NCI-H345 treated with DMSO at 0.1 percent for 48 hours (cell line): ENCODE measurements around the gene PRR14L.

Experiments
- DNase-seq: peaks from one replicate; lab custom pipeline; 2025; ENCODE audit not compliant: unreplicated experiment; lab: John Stamatoyannopoulos, UW

PRR14L gene

DNA sequence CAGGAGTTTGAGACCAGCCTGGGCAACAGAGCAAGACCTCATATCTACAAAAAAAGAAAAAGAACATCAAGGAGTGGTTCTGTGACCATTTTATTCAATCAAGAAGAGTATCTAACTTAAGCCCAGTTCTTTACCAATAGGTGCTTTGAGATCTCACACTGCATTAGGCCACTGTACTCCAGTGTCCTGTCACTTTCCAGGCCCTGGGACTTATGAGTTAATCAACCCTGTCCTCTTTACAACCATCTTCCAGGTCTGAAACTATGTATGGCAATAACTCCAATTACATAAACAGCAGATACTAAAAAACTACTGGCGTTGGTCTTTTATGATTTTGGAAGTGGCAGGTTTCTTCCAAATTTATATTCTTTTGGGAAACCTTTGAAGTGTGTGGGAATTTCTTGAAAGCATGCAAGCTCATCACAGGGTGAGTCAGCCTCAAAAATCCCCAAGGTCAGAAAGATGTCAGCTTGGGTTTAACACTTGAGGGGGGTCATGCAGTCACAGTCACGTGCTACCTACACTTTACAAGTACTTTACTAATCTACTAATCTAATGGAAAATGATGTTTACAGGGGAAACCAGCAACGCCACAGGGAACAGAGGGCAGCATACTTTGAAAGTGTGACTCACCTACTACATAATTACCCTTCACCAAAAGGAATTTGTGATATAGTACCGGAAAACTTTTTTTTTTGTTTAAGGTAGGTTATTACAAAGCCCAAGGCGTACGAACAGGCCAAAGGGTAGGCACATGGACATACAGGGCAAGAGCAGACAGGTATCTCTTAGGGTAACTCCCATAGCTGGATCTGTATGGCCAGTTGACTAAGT is 103.5 kb downstream of the PRR14L start:
- DNase-seq = no peak

DNA sequence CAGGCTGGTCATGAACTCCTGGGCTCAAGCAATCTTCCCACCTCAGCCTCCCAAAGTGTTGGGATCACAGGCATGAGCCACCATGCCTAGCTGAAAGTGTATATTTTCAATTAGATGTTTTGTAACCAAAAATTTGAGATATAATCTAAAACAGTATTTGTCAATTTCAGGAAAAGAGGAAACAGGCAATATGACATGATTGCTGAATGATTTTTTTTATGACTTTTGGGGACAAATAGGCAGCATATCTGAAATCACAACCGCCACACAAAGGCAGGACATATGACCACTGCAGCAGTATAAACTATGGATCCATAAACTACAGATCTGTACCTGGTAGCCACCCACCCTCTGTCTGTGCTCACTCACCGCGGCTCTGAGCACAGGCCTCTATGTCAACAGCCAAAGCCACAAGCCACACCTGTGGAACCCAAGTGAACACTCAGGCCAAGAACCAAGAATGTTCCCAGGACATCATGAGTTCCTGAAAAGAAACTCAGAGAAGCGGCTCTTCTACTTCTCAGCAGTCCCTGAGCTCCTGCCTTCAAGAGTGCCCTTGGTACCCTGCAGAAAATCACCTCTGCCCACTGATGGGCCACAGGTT is 110.4 kb downstream of the PRR14L start:
- DNase-seq = no peak

DNA sequence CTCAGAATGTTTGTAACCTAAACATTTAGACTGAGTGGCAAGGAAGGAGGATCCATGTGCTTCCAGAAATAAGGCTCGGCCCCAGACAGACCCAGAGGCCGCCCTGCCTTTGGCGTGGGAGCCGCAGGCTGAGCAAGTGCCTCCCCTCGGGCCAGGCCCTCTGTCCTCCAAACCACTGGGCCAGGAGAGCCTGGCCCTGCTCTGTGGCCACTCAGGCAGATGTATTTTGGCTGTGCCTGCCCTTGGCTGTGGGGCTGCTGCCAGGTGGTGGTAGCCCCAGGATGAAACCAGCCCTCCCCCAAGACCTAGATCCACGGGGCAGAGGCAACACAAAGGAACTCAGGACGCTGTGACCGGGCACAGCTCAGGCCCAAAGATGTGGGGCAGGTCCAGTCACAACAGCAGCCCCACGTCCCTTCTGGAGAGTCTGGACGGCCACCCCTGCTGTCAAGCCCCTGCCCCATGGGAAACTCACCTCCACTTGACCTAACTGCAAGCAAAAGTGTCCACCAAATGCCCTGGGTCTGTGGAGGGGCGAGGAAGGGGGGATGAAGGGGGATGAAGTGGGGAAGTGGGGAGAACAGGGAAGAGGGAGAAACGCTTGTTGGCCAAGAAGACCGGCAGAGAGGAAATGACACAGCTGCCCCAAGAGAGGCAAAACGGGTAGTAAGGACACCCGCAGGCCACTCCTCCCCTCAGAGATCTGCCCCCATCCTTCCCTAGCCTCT is 111.9 kb downstream of the PRR14L start:
- no peak for DNase-seq

DNA sequence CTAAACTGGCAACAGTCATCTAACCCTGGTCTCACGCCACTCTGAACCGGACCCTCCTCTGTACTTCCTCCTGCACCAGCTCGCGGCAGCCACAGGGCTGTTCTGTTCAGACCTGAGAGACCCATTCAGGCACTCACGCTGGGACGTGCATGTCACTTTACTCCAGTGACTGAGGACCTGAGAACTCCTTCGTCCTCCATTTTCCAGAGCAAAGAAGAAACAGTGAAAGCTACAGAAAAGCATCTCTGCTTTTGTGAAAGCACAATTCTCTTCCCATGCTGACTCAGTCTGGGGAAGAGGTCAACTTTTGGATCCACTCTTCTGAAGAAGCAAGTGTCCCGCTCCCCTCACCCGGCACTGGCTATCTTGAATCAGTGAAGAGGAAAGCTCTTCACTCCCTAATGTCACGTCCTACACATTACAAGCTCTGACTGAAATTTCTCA is 112.5 kb downstream of the PRR14L start:
- no peak for DNase-seq

DNA sequence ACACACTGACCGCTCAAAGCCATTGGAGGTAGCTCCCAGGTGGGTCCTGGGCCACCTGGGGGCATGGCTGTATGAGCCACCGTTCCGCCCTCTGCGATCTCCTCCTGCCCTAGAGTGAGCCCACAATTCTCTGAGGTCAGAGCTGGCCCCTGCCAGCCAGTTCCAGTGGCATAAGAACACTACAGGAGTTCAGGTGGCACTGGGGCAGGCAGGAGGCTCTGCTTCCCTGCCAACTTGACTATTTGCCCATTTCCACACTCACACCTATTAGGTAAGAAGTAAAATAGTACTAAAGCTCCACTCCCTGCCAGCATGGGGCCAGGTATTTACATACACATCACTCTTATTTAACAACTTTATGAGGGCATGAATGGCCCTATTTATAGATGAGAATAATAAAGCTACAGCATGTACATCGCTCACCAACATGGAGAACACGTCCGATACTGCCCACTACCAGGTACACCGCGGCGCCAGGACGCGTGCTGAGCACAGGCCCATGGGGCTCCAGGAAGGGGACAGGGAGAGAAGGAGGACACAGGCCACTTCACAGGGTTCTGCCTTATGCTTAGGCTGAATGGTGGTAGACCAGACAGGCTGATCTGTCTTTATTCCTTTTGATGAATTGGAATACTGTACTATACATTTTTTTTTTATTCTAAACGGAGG is 114.2 kb downstream of the PRR14L start:
- no peak for DNase-seq

DNA sequence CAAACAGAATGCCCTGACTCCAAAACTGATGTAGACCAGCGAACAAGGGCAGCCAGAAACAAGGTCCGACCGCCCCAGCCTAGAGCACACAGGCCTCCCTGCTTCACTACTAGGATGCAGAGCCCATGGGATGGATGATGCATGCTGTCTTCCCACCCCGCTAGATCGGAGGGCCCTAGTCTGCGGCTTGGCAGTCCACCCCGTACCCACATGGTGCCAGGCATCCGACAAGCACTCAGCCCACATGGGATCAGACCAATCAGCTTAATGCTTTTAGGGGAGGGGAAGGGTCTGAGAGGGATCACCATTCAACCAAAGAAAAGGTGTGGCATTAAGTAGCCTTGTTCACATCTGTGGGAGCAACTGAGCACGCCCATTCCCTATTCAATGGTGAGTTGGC is 118.5 kb downstream of the PRR14L start:
- no peak for DNase-seq
